Pancreas (tissue), 10 donors: Measurements from ENCODE around the gene OR2L5. TPM values are rescaled to one million over a fixed set of nuclear protein-coding genes. Genes with fewer than 3 reads are reported as not detected.

Source experiments
- ATAC-seq, 4 donors: fragments of 200-7000 bp; cut with Tn5 transposase; one replicate each; pipeline versions ENCODE4 v1.8.0 to v1.9.1; 2020; ENCODE audit warnings: mild to moderate bottlenecking in 4 of 4, moderate library complexity in 4 of 4
- DNase-seq, 6 donors: peaks; one replicate each; pipeline ENCODE4 v3.0.0-alpha.2; 2020
- FAIRE-seq: peaks from 2 replicates; lab custom pipeline; 2012; peaks lifted over from hg19 to GRCh38; lab: Jason Lieb, UNC
- H3K27ac ChIP-seq, 4 donors: fragments of 200-600 bp; sonication (generic); 1 replicate in 3 of 4; 2 replicates in 1 of 4; pipeline versions ENCODE4 v1.5.0 to v1.8.0; 2020
- H3K27me3 ChIP-seq, 4 donors: fragments of 200-600 bp; one replicate each; pipeline ENCODE4 v1.8.0; 2021
- H3K36me3 ChIP-seq, 3 donors: fragments of 200-600 bp; sonication (generic) in 1 of 3; one replicate each; pipeline versions ENCODE4 v1.5.0 to v1.8.0; 2020 to 2021
- H3K4me1 ChIP-seq, 3 donors: fragments of 200-600 bp; one replicate each; pipeline ENCODE4 v1.8.0; 2021
- H3K4me3 ChIP-seq, 4 donors: fragments of 200-600 bp; sonication (generic) in 2 of 4; one replicate each; pipeline versions ENCODE4 v1.5.0 to v1.8.0; 2020 to 2021
- H3K9me3 ChIP-seq, 4 donors: fragments of 200-600 bp; one replicate each; pipeline ENCODE4 v1.8.0; 2021
- WGBS, 2 donors: extraction: QIAGEN DNeasy Blood & Tissue Kit; methylation state at CpG; one replicate each; pipeline ENCODE4 v1.1.7; 2013; 5-methylcytosine and 5-hydroxymethylcytosine counted together
- intact Hi-C, 3 donors: fragments of 100-400 bp; cut with DNase I; formaldehyde crosslinking; loops; one replicate each; pipeline versions ENCODE4 v1.11.1 to v1.14.2; 2022
- polyA plus RNA-seq, 2 donors: library from polyadenylated mRNA; stranded (reverse); fragments of 200-250 nt; gene quantifications; one replicate each; pipeline ENCODE4 v1.2.3, GENCODE V29; 2013
- total RNA-seq, 6 donors: library from RNA; stranded (reverse); fragmentation: NEBNext Ultra II Directional in 4 of 6; extraction: Animal tissue kit (Norgen Biotek cat#: 25700) in 4 of 6; gene quantifications; one replicate each; pipeline versions ENCODE4 v1.2.1 to v1.2.4, GENCODE V29; 2021 to 2023
- TF ChIP-seq, protein P1 (sequence below), 4 donors: fragments of 200-600 bp; sonication (generic) in 3 of 4; IDR thresholded peaks; one replicate each; pipeline versions ENCODE4 v1.5.0 to v1.8.0; 2021; ENCODE audit warnings: antibody characterized with exemption in 4 of 4
- donor health status: healthy with polysubstance abuse.
- donor health status: DM: no; HTN: no; CAD: no; lungs with moderate emphysema.
- donor health status: DM: no; HTN: no; CAD: no.
- donor health status: control.
- donor health status: control.
- donor health status: Bipolar disorder and iron deficiency.
- donor health status: DM: yes; HTN: yes; CAD: no.
- donor health status: DM: no; HTN: no; CAD: no.
- donor health status: DM: no; HTN: no; CAD: no.
- donor health status: DM: yes; HTN: yes; CAD: no.

Gene OR2L5
- total RNA-seq, result not detected
- polyA plus RNA-seq, result not detected

DNA sequence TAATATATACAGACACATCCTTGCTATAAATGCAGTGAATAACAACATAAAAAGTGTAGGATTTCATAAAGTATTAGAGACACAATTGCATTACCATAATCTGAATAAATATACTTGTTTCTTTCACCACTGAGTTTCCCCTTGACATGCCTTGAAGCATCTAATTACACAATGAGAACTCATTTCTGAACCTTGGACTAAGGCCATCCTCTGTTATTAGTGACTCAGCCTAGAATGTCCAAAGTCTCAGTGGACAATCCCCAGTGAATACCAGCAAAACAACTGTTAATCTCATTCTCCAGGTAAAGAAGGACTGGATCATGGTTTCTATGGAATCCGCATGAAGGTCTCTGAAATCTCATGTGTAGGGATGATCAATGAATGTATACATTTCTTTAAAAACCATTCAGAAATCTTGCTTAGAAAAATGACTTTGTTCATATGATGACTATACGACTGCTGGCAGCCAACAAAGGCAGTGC lies at the start of gene OR2L5:
OR2L5 (plus strand) TSS at position 432 of the 482 bp plus-strand sequence. CDS start 8,288 bp downstream, outside the sequence.
- WGBS, 2 donors, result 62 to 77% methylated on average over 2 of the region's 2 CpGs
- intact Hi-C loops, result no loop called here
- no peak within 1 kb of the TSS for H3K4me3 ChIP-seq

GRCh38 chr1:247964933-247965332 lies 48.5 kb upstream of the OR2L5 start, which contains the start of gene OR2AK2:
Gene OR2AK2 (plus strand): TSS chr1:247965233. CDS start chr1:247965377, 144 bp downstream.
- FAIRE-seq (no peak), ATAC-seq (no peak), DNase-seq (no peak)
- intact Hi-C loops, result no loop called here
- H3K27ac ChIP-seq, result no peak within 1 kb of the TSS
- no peaks in the 10 kb centered on the region for H3K4me1 ChIP-seq
- H3K4me3 ChIP-seq, result no peak within 1 kb of the TSS
- TF ChIP-seq, protein P1, sequence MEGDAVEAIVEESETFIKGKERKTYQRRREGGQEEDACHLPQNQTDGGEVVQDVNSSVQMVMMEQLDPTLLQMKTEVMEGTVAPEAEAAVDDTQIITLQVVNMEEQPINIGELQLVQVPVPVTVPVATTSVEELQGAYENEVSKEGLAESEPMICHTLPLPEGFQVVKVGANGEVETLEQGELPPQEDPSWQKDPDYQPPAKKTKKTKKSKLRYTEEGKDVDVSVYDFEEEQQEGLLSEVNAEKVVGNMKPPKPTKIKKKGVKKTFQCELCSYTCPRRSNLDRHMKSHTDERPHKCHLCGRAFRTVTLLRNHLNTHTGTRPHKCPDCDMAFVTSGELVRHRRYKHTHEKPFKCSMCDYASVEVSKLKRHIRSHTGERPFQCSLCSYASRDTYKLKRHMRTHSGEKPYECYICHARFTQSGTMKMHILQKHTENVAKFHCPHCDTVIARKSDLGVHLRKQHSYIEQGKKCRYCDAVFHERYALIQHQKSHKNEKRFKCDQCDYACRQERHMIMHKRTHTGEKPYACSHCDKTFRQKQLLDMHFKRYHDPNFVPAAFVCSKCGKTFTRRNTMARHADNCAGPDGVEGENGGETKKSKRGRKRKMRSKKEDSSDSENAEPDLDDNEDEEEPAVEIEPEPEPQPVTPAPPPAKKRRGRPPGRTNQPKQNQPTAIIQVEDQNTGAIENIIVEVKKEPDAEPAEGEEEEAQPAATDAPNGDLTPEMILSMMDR (IDR thresholded peaks at IDR 0.05), result no peak
- no peaks in the 10 kb centered on the region for H3K36me3 ChIP-seq
- no peaks in the 10 kb centered on the region for H3K9me3 ChIP-seq
- 62 to 77% methylated on average over 2 of the region's 2 CpGs for WGBS, 2 donors
- H3K27me3 ChIP-seq, result no peaks in the 10 kb centered on the region

More for the DNA sequence above, at the start of gene OR2L5:
- FAIRE-seq (no peak), ATAC-seq (no peak), DNase-seq (no peak)
- Histone ChIP-seq H3K36me3 (no peaks in the 10 kb centered on the region), H3K4me1 (no peaks in the 10 kb centered on the region), H3K9me3 (no peaks in the 10 kb centered on the region), H3K27me3 (no peaks in the 10 kb centered on the region), H3K27ac (no peak within 1 kb of the TSS)
- TF ChIP-seq, protein P1 (IDR thresholded peaks at IDR 0.05), result no peak

GRCh38 chr1:247966532-247967204 lies 46.8 kb upstream of the OR2L5 start:
- intact Hi-C loops, result no loop called here
- Histone ChIP-seq H3K4me1 (no peaks in the 10 kb centered on the region), H3K27me3 (no peaks in the 10 kb centered on the region), H3K27ac (no peak overlapping the region), H3K4me3 (no peak overlapping the region), H3K9me3 (no peaks in the 10 kb centered on the region), H3K36me3 (no peaks in the 10 kb centered on the region)
- TF ChIP-seq, protein P1 (IDR thresholded peaks at IDR 0.05), result no peak
- DNase-seq, result no peak
- 44 to 63% methylated on average over 5 of the region's 5 CpGs for WGBS, 2 donors
- no peak for FAIRE-seq
- no peak for ATAC-seq

- Histone ChIP-seq H3K4me3 (no peak overlapping the region), H3K27me3 (no peaks in the 10 kb centered on the region), H3K4me1 (no peaks in the 10 kb centered on the region), H3K36me3 (no peaks in the 10 kb centered on the region), H3K9me3 (no peaks in the 10 kb centered on the region), H3K27ac (no peak overlapping the region)
- whole genome bisulfite sequencing, 2 donors, result 31 to 35% methylated on average over 2 of the region's 2 CpGs
- no peak for ATAC-seq
- TF ChIP-seq, protein P1 (IDR thresholded peaks at IDR 0.05), result no peak
- intact Hi-C loops, result no loop called here
- FAIRE-seq, result no peak
- DNase-seq, result no peak
These were observed 20.5 kb upstream of the OR2L5 start for GRCh38 chr1:247992986-247993385.

DNA sequence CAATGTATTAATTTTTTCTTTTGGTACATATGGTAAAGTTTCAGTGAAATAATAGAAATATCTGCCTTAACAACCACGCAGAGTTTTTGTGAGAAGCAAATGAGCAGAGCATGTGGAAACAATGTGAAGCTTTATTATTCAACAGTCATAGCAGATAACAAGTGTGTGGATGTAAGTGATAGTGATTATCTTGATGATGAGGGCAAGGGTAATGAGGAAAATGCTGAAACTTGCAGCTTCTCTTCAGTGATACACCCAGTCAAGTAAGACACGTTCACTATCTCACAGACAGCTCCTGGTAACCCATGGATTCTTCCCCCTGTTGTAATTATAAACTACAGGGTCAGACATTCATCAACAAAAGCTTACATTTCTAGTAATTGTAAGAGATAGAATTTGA lies 14.6 kb upstream of the OR2L5 start:
- WGBS, 2 donors, result 16 to 31% methylated on average over 2 of the region's 2 CpGs
- no peaks in the 10 kb centered on the region for H3K4me1 ChIP-seq
- no peak overlapping the region for H3K4me3 ChIP-seq
- no peak for ATAC-seq
- DNase-seq, result no peak
- H3K27me3 ChIP-seq, result no peaks in the 10 kb centered on the region
- no peak for FAIRE-seq
- H3K36me3 ChIP-seq, result no peaks in the 10 kb centered on the region
- H3K9me3 ChIP-seq, result no peaks in the 10 kb centered on the region
- TF ChIP-seq, protein P1 (IDR thresholded peaks at IDR 0.05), result no peak
- intact Hi-C loops, result no loop called here
- H3K27ac ChIP-seq, result no peak overlapping the region
